K562 (cell line): Measurements from ENCODE around the gene ZDHHC1. TPM values are rescaled to one million over a fixed set of nuclear protein-coding genes. Genes with fewer than 3 reads are reported as not detected.

Experiments
- ATAC-seq: fragments of 200-7000 bp; cut with Tn5 transposase; 3 replicates; pipeline ENCODE4 v1.9.1; 2020; ENCODE audit warnings: moderate library complexity
- BruUV-seq: library from RNA; stranded (reverse); fragments of 400-500 nt; replicated peaks from 2 replicates; lab custom pipeline; 2021; lab: Mats Ljungman, UMichigan
- CTCF ChIA-PET: fragments of 300-600 bp; formaldehyde crosslinking; extraction: SDS; loops from one replicate; lab custom pipeline; 2021; ENCODE audit warnings: low intra/inter-chr PET ratio; lab: Yijun Ruan, JAX
- POLR2A ChIA-PET: fragments of 300-600, 350-650 bp; sonication (Branson Sonifier 250); formaldehyde crosslinking; extraction: SDS; loops from one replicate; lab custom pipeline; 2021; ENCODE audit warnings: antibody characterized with exemption, inconsistent platforms; lab: Yijun Ruan, JAX
- DNase-seq, 4 experiments: peaks; one replicate each; pipeline versions ENCODE4 v3.0.0 to v3.0.0-alpha.2; 2011 to 2018; ENCODE audit warnings: low spot score in 3 of 4, mixed read lengths in 3 of 4; ENCODE audit errors: extremely low read depth in 1 of 4
- FAIRE-seq: peaks from 2 replicates; lab custom pipeline; 2011; peaks lifted over from hg19 to GRCh38; lab: Jason Lieb, UNC
- H2AFZ ChIP-seq: 2 replicates; pipeline ENCODE4 v1.6.0; 2011; ENCODE audit warnings: low read depth, low read length, control low read depth, inconsistent platforms
- H3K27ac ChIP-seq: fragments of 200-600 bp; 3 replicates; pipeline ENCODE4 v1.8.0; 2011; ENCODE audit warnings: low read depth, mild to moderate bottlenecking, control low read depth, inconsistent platforms, low read length, moderate library complexity, mixed read lengths; ENCODE audit errors: extremely low read depth
- H3K27me3 ChIP-seq, 2 experiments: fragments of 300-600 bp in 1 of 2; 2 replicates in 1 of 2; 3 replicates in 1 of 2; pipeline versions ENCODE4 v1.6.0 to v1.8.0; 2011; ENCODE audit warnings: inconsistent platforms in 2 of 2, low read length in 2 of 2, mild to moderate bottlenecking in 1 of 2, mixed read lengths in 1 of 2, moderate library complexity in 1 of 2; ENCODE audit not compliant: control insufficient read depth in 2 of 2, insufficient read depth in 2 of 2
- H3K36me3 ChIP-seq: fragments of 300-600 bp; 3 replicates; pipeline ENCODE4 v1.8.0; 2011; ENCODE audit warnings: mild to moderate bottlenecking, low read length, inconsistent platforms; ENCODE audit not compliant: control insufficient read depth, insufficient read depth
- H3K4me1 ChIP-seq, 2 experiments: fragments of 200-600 bp in 1 of 2; replicated peaks in 1 of 2; 2 replicates in 1 of 2; 3 replicates in 1 of 2; pipeline versions ENCODE4 v1.5.1 to v1.8.0; 2011; ENCODE audit warnings: inconsistent platforms in 2 of 2, low read length in 2 of 2, mild to moderate bottlenecking in 1 of 2, mixed read lengths in 1 of 2, moderate library complexity in 1 of 2; ENCODE audit not compliant: control insufficient read depth in 2 of 2, insufficient read depth in 2 of 2
- H3K4me2 ChIP-seq: 2 replicates; pipeline ENCODE4 v1.6.1; 2011; ENCODE audit warnings: low read length, control low read depth, inconsistent platforms, mixed read lengths; ENCODE audit not compliant: insufficient read depth
- H3K4me3 ChIP-seq: fragments of 200-600 bp; sonication (generic), shearing (Covaris generic); 2 replicates; pipeline ENCODE4 v1.5.1; 2016; ENCODE audit warnings: control low read depth, inconsistent platforms
- H3K79me2 ChIP-seq: fragments of 200-600 bp; 3 replicates; pipeline ENCODE4 v1.8.0; 2011; ENCODE audit warnings: low read length, inconsistent platforms; ENCODE audit not compliant: control insufficient read depth, insufficient read depth
- H3K9ac ChIP-seq, 2 experiments: 2 replicates each; pipeline versions ENCODE4 v1.6.0 to v1.6.1; 2011; ENCODE audit warnings: low read depth in 2 of 2, low read length in 2 of 2, control low read depth in 1 of 2, inconsistent platforms in 1 of 2, mild to moderate bottlenecking in 1 of 2, mixed read lengths in 1 of 2; ENCODE audit not compliant: insufficient read depth in 1 of 2
- H3K9me1 ChIP-seq: one replicate; pipeline ENCODE4 v1.6.0; 2011; ENCODE audit warnings: inconsistent platforms, mild to moderate bottlenecking, low read length, moderate library complexity; ENCODE audit not compliant: control insufficient read depth, insufficient read depth
- H3K9me3 ChIP-seq: replicated peaks from 2 replicates; pipeline ENCODE4 v1.5.1; 2011; ENCODE audit warnings: low read depth, low read length, inconsistent platforms; ENCODE audit not compliant: control insufficient read depth, insufficient read depth
- H4K20me1 ChIP-seq: replicated peaks from 2 replicates; pipeline ENCODE4 v1.6.1; 2011; ENCODE audit warnings: low read length, inconsistent platforms, mixed read lengths; ENCODE audit not compliant: control insufficient read depth, insufficient read depth
- ARID3A ChIP-seq: IDR thresholded peaks from 2 replicates; pipeline ENCODE4 v1.6.1; 2012; ENCODE audit warnings: low read depth, low read length, improper control_type of control experiment, borderline replicate concordance
- CTCF ChIP-seq, 3 experiments: IDR thresholded peaks in 2 of 3; conservative IDR thresholded peaks in 1 of 3; 2 replicates each; pipeline ENCODE4 v1.5.1; 2011 to 2012; ENCODE audit warnings: low read length in 3 of 3, mild to moderate bottlenecking in 3 of 3, control low read depth in 2 of 3, improper control_type of control experiment in 1 of 3, inconsistent platforms in 1 of 3, low read depth in 1 of 3, mixed read lengths in 1 of 3, moderate library complexity in 1 of 3; ENCODE audit not compliant: insufficient read depth in 2 of 3
- FUS ChIP-seq: fragments of 200-400 bp; formaldehyde crosslinking; optimal IDR thresholded peaks from 2 replicates; pipeline ENCODE3; 2017; ENCODE audit warnings: low read depth, low read length
- RAD21 ChIP-seq, 2 experiments: fragments of 250-450 bp in 1 of 2; fragments of 450-650 bp in 1 of 2; sonication (Bioruptor Pico) in 1 of 2; formaldehyde crosslinking in 1 of 2; IDR thresholded peaks in 1 of 2; conservative IDR thresholded peaks in 1 of 2; 2 replicates each; pipeline versions ENCODE4 v1.4.0 to v1.8.0; 2020 to 2022; ENCODE audit warnings: mild to moderate bottlenecking in 2 of 2, moderate library complexity in 1 of 2
- SNAPC5 ChIP-seq: fragments of 250-450 bp; sonication (Bioruptor Pico); IDR thresholded peaks from 2 replicates; pipeline ENCODE4 v1.8.0; 2021; ENCODE audit warnings: moderate library complexity, mild to moderate bottlenecking, inconsistent platforms
- STAT5A ChIP-seq: IDR thresholded peaks from 2 replicates; pipeline ENCODE4 v1.6.1; 2012; ENCODE audit warnings: low read length, inconsistent platforms, borderline replicate concordance
- ZBTB8A ChIP-seq: fragments of 450-650 bp; IDR thresholded peaks from 2 replicates; pipeline ENCODE4 v1.6.1; 2018; ENCODE audit warnings: mild to moderate bottlenecking, moderate library complexity; ENCODE audit not compliant: partially characterized antibody
- ZNF384 ChIP-seq: IDR thresholded peaks from 2 replicates; pipeline ENCODE4 v1.6.1; 2012; ENCODE audit warnings: low read depth, low read length, improper control_type of control experiment
- ZSCAN32 ChIP-seq: fragments of 450-650 bp; formaldehyde crosslinking; IDR thresholded peaks from 2 replicates; pipeline ENCODE4 v1.4.0; 2020; ENCODE audit warnings: mild to moderate bottlenecking, moderate library complexity
- WGBS: fragments of 100-300 bp; shearing (Covaris generic); methylation state at CpG from one replicate; pipeline ENCODE4 v1.1.6; 2016; ENCODE audit warnings: low coverage, mixed read lengths; ENCODE audit not compliant: insufficient coverage; ENCODE audit errors: missing lambda C conversion rate; 5-methylcytosine and 5-hydroxymethylcytosine counted together
- in situ Hi-C: fragments of 300-500 bp; cut with MboI; formaldehyde crosslinking; loops from 4 replicates; pipeline ENCODE4 v1.15.0; 2018; ENCODE audit warnings: inconsistent platforms, mixed read lengths
- intact Hi-C: fragments of 100-400 bp; cut with micrococcal nuclease; formaldehyde crosslinking; loops from 2 replicates; pipeline ENCODE4 v1.14.2; 2022
- polyA plus RNA-seq, 8 experiments: library from polyadenylated mRNA; depleted of rRNA in 4 of 8; stranded (reverse) in 5 of 8; unstranded in 3 of 8; fragments of >200 nt; fragmentation: Nextera tagmentation in 2 of 8; fragmentation: Illumina TruSeq in 1 of 8; extraction: Ambion mirVana in 2 of 8; extraction: Trizol in 1 of 8; gene quantifications; 2 replicates each; pipeline versions ENCODE4 v1.2.1 to v1.2.3, GENCODE V29; 2011 to 2014; ENCODE audit warnings: inconsistent platforms in 1 of 8, missing spikeins in 1 of 8
- total RNA-seq, 7 experiments: library from RNA; depleted of rRNA in 6 of 7; stranded (reverse); fragments of >200 nt in 6 of 7; fragmentation: Illumina TruSeq in 2 of 7; extraction: Trizol in 2 of 7; gene quantifications; 2 replicates each; pipeline versions ENCODE4 v1.2.1 to v1.2.3, GENCODE V29; 2011 to 2021; ENCODE audit warnings: low replicate concordance in 1 of 7

The ZDHHC1 gene
- total and polyA plus RNA-seq, 9 of the 15 experiments (the other 6 are each of a cell fraction or from before 2014, with no cell fraction given), result 0.06 to 0.77 (median 0.25) TPM; not detected in 4

GRCh38 chr16:67350324-67350723 lies 66.0 kb downstream of the ZDHHC1 start:
- intact Hi-C loops (no loop called here), in situ Hi-C loops (no loop called here)
- Histone ChIP-seq H3K4me1 (no peaks in the 10 kb centered on the region), H3K27ac (no peak overlapping the region), H4K20me1 (no peaks in the 10 kb centered on the region), H3K9me3 (no peaks in the 10 kb centered on the region), H3K4me3 (no peak overlapping the region), H3K9me1 (no peaks in the 10 kb centered on the region), H3K79me2 (no peaks in the 10 kb centered on the region), H3K9ac (no peak overlapping the region), H3K27me3 (peaks cover 12% of the 10 kb centered on the region in 2 experiments; a peak in 4 of 5 replicates), H3K36me3 (no peaks in the 10 kb centered on the region), H2AFZ (no peak overlapping the region), H3K4me2 (no peak overlapping the region)
- ChIA-PET CTCF (no interaction called here), POLR2A (no interaction called here)
- FAIRE-seq, result no peak
- WGBS, result 8% methylated on average over 1 of the region's 1 CpG
- DNase-seq, result no peak
- TF ChIP-seq ZBTB8A (no peak), SNAPC5 (CRISPR knock-in tag) (no peak), FUS (no peak), ZSCAN32 (CRISPR knock-in tag) (no peak)
- BruUV-seq, result no TSS peak
- no peak for ATAC-seq

- FAIRE-seq, result peak; percentile 58
These were observed 67.1 kb downstream of the ZDHHC1 start for GRCh38 chr16:67349172-67349571.

More at GRCh38 chr16:67349172-67349571, 67.1 kb downstream of the ZDHHC1 start:
- CTCF ChIA-PET, result interaction anchor here (0.7 kb wide), 1 partner anchor 32 kb away, joined by 5 read pairs; no protein-coding TSS in a partner anchor
- H3K27ac ChIP-seq, result no peak overlapping the region
- POLR2A ChIA-PET, result no interaction called here
- no peak overlapping the region for H3K9ac ChIP-seq
- peaks cover 6 to 9% of the 10 kb centered on the region in 2 experiments; a peak in 3 of 5 replicates for H3K27me3 ChIP-seq
- no TSS peak for BruUV-seq
- no peaks in the 10 kb centered on the region for H3K9me1 ChIP-seq
- in situ Hi-C loops (no loop called here), intact Hi-C loops (loop anchor here (10.0 kb wide), 1 partner anchor 46 kb away; the partner anchor contains the start of gene TPPP3)
- DNase-seq (peak in 3 of 4 experiments; percentile 26 to 38 (median 35)), ATAC-seq (peak; percentile 68)
- H3K4me3 ChIP-seq, result no peak overlapping the region
- no peak overlapping the region for H2AFZ ChIP-seq
- no peaks in the 10 kb centered on the region for H3K4me1 ChIP-seq
- TF ChIP-seq RAD21 (CRISPR knock-in tag; conservative IDR thresholded peaks at IDR 0.05 in 1 of 2, IDR thresholded peaks at IDR 0.05 in 1 of 2), result peak in 1 of 2 experiments; percentile 38; a peak in 2 of 4 replicates
- TF ChIP-seq ZNF384, result peak; percentile 65; the same call in 1 of the 2 replicates
- TF ChIP-seq STAT5A, result no peak
- TF ChIP-seq ARID3A, result peak; percentile 98
- TF ChIP-seq CTCF (IDR thresholded peaks at IDR 0.05 in 2 of 3, conservative IDR thresholded peaks at IDR 0.05 in 1 of 3; ENCODE audit: insufficient read depth in 2 of 3, low read depth in 1 of 3, low read length in 3 of 3), result peak; percentile 32 to 55 (median 33); a peak in 4 of 6 replicates
- H3K79me2 ChIP-seq, result no peaks in the 10 kb centered on the region
- H3K9me3 ChIP-seq, result no peaks in the 10 kb centered on the region
- no peaks in the 10 kb centered on the region for H4K20me1 ChIP-seq
- H3K4me2 ChIP-seq, result no peak overlapping the region
- H3K36me3 ChIP-seq, result no peaks in the 10 kb centered on the region
